Activated naive CD8-positive, alpha-beta T cell treated with anti-CD3 and anti-CD28 coated beads, Interleukin-2, amount 10 ng/mL, durations not matched to agents 7 days and 5 days (primary cell): ENCODE measurements around the gene C4B. TPM values are rescaled to one million over a fixed set of nuclear protein-coding genes. Genes with fewer than 3 reads are reported as not detected.
"Not testable (repeated sequence)": the region's sequence is repeated elsewhere in the genome, so short reads cannot be mapped to it uniquely, and the experiment has no call there.

Source experiments
- ATAC-seq: fragments of 150-1000 bp; cut with Tn5 transposase; one replicate; pipeline ENCODE4 v1.10.0; 2021; ENCODE audit warnings: low read depth, moderate library complexity
- POLR2A ChIA-PET: fragments of 350-600 bp; sonication (Branson Sonifier 250); formaldehyde crosslinking; loops from one replicate; lab custom pipeline; 2021; ENCODE audit warnings: antibody characterized with exemption; lab: Charles Lee
- DNase-seq: peaks from one replicate; pipeline ENCODE4 v3.0.0; 2021
- H3K27ac Mint-ChIP-seq: one replicate; pipeline ENCODE4 v1.8.0; 2022; ENCODE audit warnings: mild to moderate bottlenecking, mixed read lengths
- H3K27me3 Mint-ChIP-seq: one replicate; pipeline ENCODE4 v1.8.0; 2022; ENCODE audit warnings: mild to moderate bottlenecking, moderate library complexity, mixed read lengths
- H3K36me3 Mint-ChIP-seq: one replicate; pipeline ENCODE4 v1.8.0; 2021; ENCODE audit warnings: mild to moderate bottlenecking, mixed read lengths
- H3K4me1 Mint-ChIP-seq: one replicate; pipeline ENCODE4 v1.8.0; 2021; ENCODE audit warnings: mixed read lengths
- H3K4me3 Mint-ChIP-seq: one replicate; pipeline ENCODE4 v1.8.0; 2022; ENCODE audit warnings: mild to moderate bottlenecking, moderate library complexity, mixed read lengths
- H3K9me3 Mint-ChIP-seq: one replicate; pipeline ENCODE4 v1.8.0; 2021; ENCODE audit warnings: mixed read lengths
- total RNA-seq, 2 experiments: library from RNA; stranded (reverse); gene quantifications; one replicate each; pipeline ENCODE4 v1.2.3, GENCODE V29; 2021

The C4B gene
- total RNA-seq, 2 experiments from 2014 or later = 4.1 to 5.7 TPM

DNA sequence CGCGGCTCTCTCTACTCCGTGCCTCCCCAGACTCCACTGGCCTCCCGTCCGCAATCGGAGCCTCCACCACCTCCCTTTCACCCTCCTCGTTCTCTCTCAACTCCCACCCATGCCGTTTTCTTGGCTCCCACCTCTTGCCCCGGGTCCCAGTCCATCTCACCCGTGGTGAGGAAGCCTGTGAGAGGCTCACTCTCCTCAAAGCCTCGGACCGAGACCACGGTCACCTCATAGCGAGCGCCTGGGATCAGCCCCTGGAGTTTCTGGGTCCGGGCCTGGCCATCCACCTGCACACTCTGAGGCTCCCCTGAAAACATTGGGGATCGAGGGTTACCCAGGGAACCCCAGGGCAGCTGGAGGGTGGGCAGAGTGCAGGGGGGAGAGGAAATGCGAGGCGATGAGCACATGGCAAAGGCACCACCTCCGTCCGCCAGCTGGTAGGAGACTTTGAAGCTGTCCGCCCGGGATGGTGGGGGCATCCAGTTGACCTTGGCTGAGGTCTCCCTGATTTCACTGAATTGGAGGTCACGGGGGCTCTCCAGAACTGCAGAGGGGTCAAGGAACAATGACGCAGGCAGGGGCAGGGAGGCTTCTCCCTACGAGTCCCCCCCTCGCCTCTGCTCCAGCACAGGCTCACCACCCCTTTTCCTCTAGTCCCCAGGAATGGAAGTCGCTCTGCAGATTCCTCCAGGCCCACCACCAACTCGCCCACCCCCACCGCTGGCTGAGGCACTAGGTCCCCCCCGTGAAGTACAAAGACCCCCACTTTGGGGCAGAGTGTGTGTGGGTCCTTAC lies 29.2 kb downstream of the C4B start:
- POLR2A ChIA-PET, H3K27ac Mint-ChIP-seq, H3K36me3 Mint-ChIP-seq, H3K4me3 Mint-ChIP-seq, ATAC-seq, H3K27me3 Mint-ChIP-seq, H3K9me3 Mint-ChIP-seq, DNase-seq, H3K4me1 Mint-ChIP-seq: not testable (repeated sequence)

- not testable (repeated sequence) for H3K9me3 Mint-ChIP-seq, H3K4me1 Mint-ChIP-seq, H3K4me3 Mint-ChIP-seq
Measured at GRCh38 chr6:32044916-32045315, 30.3 kb downstream of the C4B start.

GRCh38 chr6:32045811-32046449 lies 31.3 kb downstream of the C4B start:
- POLR2A ChIA-PET = no interaction called here

More at GRCh38 chr6:32044916-32045315, 30.3 kb downstream of the C4B start:
- H3K27ac Mint-ChIP-seq, POLR2A ChIA-PET, H3K27me3 Mint-ChIP-seq, H3K36me3 Mint-ChIP-seq, DNase-seq, ATAC-seq: not testable (repeated sequence)

DNA sequence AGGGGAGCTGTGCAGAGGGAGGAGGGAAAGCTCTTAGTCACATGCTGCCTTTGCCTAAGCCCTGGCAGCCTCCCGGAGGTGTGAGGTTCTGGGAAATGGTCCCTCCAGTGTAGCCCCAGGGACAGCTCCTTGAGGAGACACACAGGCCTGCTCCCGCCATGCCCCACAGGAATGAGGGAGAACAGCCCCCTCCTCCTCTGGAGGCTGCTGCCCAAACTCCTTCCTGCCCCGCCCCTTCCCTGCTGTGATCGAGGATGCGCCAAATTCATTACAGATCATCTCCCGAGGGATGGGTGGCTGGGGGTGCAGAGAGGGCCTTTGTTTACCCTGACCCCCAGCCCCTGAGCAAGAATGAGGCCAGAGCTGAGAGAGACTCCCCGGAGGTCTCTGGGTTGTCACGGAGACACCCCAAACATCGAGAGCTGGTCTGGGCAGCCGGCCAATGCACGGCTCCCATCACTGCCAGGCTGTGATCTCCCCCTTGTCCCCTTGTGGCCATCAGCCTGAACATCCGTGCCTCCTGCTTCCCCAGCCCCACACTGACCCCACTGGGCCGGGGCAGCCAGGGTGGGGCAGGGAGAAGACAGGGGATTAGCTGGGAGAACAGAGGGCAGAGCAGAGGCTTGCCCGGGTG lies 32.0 kb downstream of the C4B start:
- H3K36me3 Mint-ChIP-seq = no peaks in the 10 kb centered on the region
- POLR2A ChIA-PET = no interaction called here
- H3K9me3 Mint-ChIP-seq = no peaks in the 10 kb centered on the region
- ATAC-seq (no peak), DNase-seq (no peak)
- H3K27me3 Mint-ChIP-seq = no peaks in the 10 kb centered on the region
- H3K27ac Mint-ChIP-seq = no peak overlapping the region
- H3K4me1 Mint-ChIP-seq = peaks cover 3% of the 10 kb centered on the region
- no peak overlapping the region for H3K4me3 Mint-ChIP-seq

More at GRCh38 chr6:32045811-32046449, 31.3 kb downstream of the C4B start:
- Mint-ChIP-seq H3K4me3 (no peak overlapping the region), H3K4me1 (peaks cover 3% of the 10 kb centered on the region), H3K27ac (no peak overlapping the region), H3K9me3 (no peaks in the 10 kb centered on the region), H3K36me3 (no peaks in the 10 kb centered on the region), H3K27me3 (no peaks in the 10 kb centered on the region)
- ATAC-seq = no peak
- no peak for DNase-seq

DNA sequence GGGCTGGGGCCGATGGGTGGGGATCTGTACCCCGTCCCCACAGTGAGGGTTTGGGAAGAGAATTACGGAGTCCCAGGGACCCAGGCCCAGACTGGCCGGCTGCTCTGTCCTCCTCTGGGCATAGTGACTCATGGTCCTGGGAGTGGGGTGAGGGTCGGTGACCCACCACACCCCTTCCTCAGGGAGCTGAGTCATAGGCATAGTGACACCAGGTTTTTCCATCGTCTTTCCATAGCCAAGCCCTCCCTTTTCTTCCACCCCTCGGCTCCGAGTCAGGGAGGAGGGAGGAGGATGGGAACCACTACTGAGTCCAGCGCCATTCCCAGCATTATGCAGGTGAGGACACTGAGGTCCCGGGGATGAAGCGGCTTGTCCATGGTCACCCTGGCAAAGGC lies 32.5 kb downstream of the C4B start:
- no peak for DNase-seq
- no peak overlapping the region for H3K4me3 Mint-ChIP-seq
- H3K27me3 Mint-ChIP-seq = no peaks in the 10 kb centered on the region
- POLR2A ChIA-PET = no interaction called here
- H3K9me3 Mint-ChIP-seq = no peaks in the 10 kb centered on the region
- ATAC-seq = no peak
- no peaks in the 10 kb centered on the region for H3K36me3 Mint-ChIP-seq
- H3K27ac Mint-ChIP-seq = no peak overlapping the region
- peaks cover 3% of the 10 kb centered on the region for H3K4me1 Mint-ChIP-seq

DNA sequence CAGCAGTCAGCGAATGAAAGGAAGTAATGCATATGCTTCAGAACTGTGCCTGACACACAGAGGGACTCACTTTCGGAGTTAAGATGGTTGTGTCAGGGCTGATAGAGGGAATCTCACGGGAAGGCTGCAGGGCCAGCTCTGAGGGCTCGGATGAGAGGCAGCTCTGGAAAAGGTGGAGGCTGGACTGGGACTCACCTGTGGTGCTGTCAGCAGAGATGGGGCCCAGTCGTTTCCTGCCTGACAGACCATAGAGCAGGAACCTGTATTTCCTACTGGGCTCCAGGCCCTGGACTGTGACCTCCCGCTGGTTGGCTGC lies 32.9 kb downstream of the C4B start:
- H3K4me1 Mint-ChIP-seq = peaks cover 3% of the 10 kb centered on the region
- H3K4me3 Mint-ChIP-seq = no peak overlapping the region
- H3K9me3 Mint-ChIP-seq = no peaks in the 10 kb centered on the region
- ATAC-seq (no peak), DNase-seq (no peak)
- POLR2A ChIA-PET = no interaction called here
- no peak overlapping the region for H3K27ac Mint-ChIP-seq
- H3K36me3 Mint-ChIP-seq = no peaks in the 10 kb centered on the region
- H3K27me3 Mint-ChIP-seq = no peaks in the 10 kb centered on the region

DNA sequence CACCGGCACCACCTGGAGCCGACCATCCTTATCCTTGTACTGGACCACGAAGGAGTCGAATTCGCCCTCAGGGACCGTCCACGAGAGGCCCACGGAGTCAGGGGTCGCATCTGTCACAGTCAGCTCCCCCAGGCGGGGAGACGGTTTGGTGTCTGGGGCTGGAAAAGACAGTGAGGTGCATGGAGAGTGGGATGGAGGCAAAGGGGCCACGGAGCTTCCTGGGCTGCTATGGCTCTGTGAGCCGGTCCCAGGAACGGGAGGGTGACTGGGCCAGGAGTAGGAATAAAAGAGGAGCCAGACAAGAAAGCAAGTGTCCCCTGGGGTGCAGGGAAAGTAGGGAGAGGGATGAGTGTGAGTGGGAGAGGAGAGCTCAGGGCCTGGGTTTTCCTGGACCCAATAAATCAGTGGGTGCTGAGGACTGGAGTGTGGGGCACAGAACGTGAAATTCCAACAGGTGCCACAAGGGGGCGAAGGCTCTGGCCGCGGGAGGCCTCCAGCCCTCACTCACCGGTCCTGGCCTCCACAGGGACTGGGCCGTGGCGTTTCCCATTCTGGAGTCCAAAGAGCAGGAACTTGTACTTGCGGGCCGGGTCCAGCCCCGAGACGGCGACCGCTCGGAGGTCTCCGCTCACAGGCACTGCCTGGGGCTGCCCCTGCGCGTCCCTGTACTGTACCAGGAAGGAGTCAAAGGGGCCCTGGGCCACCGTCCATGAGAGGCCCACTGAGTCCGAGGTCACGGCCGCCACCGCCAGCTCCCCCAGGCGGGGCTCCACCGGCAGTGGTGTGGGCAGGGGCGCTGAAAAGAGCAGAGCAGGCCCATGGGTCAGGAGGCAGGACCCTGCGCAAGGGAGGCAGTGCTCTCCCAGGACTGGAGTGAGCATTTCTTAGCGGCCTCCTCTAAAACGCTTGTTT lies 33.5 kb downstream of the C4B start:
- DNase-seq (peak; percentile 78), ATAC-seq (peak; percentile 67)
- Mint-ChIP-seq H3K4me1 (peaks cover 3% of the 10 kb centered on the region), H3K27ac (no peak overlapping the region), H3K4me3 (no peak overlapping the region), H3K36me3 (no peaks in the 10 kb centered on the region), H3K27me3 (no peaks in the 10 kb centered on the region), H3K9me3 (no peaks in the 10 kb centered on the region)
- POLR2A ChIA-PET = no interaction called here

GRCh38 chr6:32049149-32049548 lies 34.6 kb downstream of the C4B start:
- H3K27me3 Mint-ChIP-seq, H3K9me3 Mint-ChIP-seq, H3K36me3 Mint-ChIP-seq, H3K27ac Mint-ChIP-seq, H3K4me1 Mint-ChIP-seq, POLR2A ChIA-PET, H3K4me3 Mint-ChIP-seq, ATAC-seq, DNase-seq: not testable (repeated sequence)

DNA sequence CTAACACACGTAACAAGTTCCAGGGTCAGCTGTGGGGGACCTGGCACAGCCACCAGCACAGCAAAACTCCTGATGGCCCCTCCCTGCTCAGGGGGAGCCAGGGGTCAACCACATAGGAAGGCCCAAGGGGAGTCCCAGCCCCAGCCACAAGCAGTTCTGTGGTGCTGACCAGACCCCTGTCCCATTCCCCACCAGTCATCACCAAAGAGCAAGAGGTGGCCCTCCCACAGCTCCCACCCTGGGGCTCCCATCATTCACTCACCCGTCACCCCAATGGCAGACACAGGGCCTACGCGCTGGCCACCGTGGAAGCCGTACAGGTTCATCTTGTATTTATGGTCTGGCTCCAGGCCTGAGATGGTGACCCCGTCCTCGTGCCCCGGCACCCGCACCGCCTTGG lies 35.1 kb downstream of the C4B start:
- H3K27me3 Mint-ChIP-seq, DNase-seq, ATAC-seq, H3K4me1 Mint-ChIP-seq, H3K27ac Mint-ChIP-seq, H3K9me3 Mint-ChIP-seq, POLR2A ChIA-PET, H3K36me3 Mint-ChIP-seq, H3K4me3 Mint-ChIP-seq: not testable (repeated sequence)

DNA sequence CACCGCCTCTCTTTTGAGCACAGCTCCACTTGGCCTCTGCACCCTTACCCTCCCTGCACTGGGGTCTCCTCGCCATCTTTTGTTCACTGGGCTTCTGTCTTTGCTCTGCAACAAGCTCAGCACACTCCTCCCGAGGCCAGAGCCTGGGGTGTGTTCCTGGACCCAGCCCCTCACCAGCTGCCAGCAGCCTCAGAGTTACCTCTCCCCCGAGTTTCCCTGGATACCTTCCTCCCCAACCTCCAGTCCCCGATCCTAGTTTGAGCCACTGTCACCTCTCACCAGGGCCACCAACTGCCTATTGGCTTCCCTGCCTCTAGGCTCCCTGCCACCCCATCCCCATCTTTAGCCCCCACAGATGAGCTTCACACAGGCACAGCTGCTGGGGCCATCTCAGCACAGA lies 36.0 kb downstream of the C4B start:
- no peaks in the 10 kb centered on the region for H3K27me3 Mint-ChIP-seq

GRCh38 chr6:32052626-32053025 lies 38.0 kb downstream of the C4B start:
- H3K36me3 Mint-ChIP-seq, DNase-seq, H3K9me3 Mint-ChIP-seq, ATAC-seq, POLR2A ChIA-PET, H3K4me1 Mint-ChIP-seq, H3K27ac Mint-ChIP-seq, H3K27me3 Mint-ChIP-seq, H3K4me3 Mint-ChIP-seq: not testable (repeated sequence)

More for the DNA sequence above, 36.0 kb downstream of the C4B start:
- no peaks in the 10 kb centered on the region for H3K36me3 Mint-ChIP-seq
- H3K27ac Mint-ChIP-seq = no peak overlapping the region
- no peaks in the 10 kb centered on the region for H3K9me3 Mint-ChIP-seq
- H3K4me1 Mint-ChIP-seq = peaks cover 6% of the 10 kb centered on the region
- no peak for ATAC-seq
- POLR2A ChIA-PET = no interaction called here
- H3K4me3 Mint-ChIP-seq = no peak overlapping the region
- no peak for DNase-seq

- ATAC-seq, H3K4me3 Mint-ChIP-seq, H3K9me3 Mint-ChIP-seq, H3K4me1 Mint-ChIP-seq, POLR2A ChIA-PET, H3K27me3 Mint-ChIP-seq, H3K36me3 Mint-ChIP-seq, DNase-seq, H3K27ac Mint-ChIP-seq: not testable (repeated sequence)
Measured at GRCh38 chr6:32053314-32053713, 38.7 kb downstream of the C4B start.

DNA sequence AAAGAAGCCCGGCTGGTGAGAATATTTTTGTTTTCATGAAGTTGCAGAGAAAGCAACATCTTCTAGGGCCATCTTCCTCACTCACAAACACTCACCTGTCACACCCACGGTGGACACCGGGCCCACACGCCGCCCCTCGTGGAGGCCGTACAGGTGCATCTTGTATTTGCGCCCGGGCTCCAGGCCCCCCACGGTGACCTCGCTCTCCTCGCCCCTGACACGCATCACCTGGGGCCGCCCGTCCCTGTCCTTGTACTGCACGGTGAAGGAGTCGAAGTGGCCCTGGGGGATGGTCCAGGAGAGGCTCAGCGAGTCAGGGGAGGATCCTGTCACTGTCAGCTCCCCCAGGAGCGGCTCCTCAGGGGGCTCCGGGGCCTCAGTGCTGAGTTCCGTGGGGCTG lies 41.2 kb downstream of the C4B start:
- H3K36me3 Mint-ChIP-seq, H3K27me3 Mint-ChIP-seq, H3K27ac Mint-ChIP-seq, H3K4me1 Mint-ChIP-seq, POLR2A ChIA-PET, H3K4me3 Mint-ChIP-seq, H3K9me3 Mint-ChIP-seq, DNase-seq, ATAC-seq: not testable (repeated sequence)
